ENCODE measurements around the gene DCDC1.
"Not testable (repeated sequence)": the region's sequence is repeated elsewhere in the genome, so short reads cannot be mapped to it uniquely, and the experiment has no call there.

DCDC1 gene

DNA sequence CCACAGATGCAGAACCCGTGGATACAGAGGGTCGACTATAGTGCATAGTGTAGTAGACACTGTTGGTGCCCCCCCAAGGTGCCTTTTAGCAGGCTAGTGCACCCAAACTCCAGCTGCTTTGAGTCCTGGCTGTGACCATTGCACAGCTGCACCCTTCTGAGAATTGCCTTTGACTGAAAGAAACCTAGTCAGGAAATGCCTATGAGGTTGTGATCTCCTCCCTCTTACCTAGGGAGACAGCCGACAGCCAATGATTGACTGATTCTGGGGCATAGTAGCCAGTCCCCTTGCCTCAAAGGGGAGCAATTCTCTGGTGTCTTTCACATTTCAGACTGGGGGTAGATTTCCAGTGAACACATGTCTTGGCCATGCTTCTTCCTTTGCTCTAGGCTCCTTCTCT is 74.2 kb downstream of the DCDC1 start:
- H3K36me3 ChIP-seq (replicated peaks): no peaks in the 10 kb centered on the region
- DNase-seq: no peak
- no peaks in the 10 kb centered on the region for H3K27me3 ChIP-seq (replicated peaks)
- no peak for TF ChIP-seq CTCF (IDR thresholded peaks at IDR 0.05; ENCODE audit: low read depth, low read length, missing control alignments)
- in situ Hi-C loops (cut with HindIII; ENCODE audit: low pct_ligation_motif_present, low sequenced_read_pairs): no loop called here
- no peak overlapping the region for H3K27ac ChIP-seq
- no peak overlapping the region for H3K4me3 ChIP-seq (ENCODE audit: low read depth, low read length)

DNA sequence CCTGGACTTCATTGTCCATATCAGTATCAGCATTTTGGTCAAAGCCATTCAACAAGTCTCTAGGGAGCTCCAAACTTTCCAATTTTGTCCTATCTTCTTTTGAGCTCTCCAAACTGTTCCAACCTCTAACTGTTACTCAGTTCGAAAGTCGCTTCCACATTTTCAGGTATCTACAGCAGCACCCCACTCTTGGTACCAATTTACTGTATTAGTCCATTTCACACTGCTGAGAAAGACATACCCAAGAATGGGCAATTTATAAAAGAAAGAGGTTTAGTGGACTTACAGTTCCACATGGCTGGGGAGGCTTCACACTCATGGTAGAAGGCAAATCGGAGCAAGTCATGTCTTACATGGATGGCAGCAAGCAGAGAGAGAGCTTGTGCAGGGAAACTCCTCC is 96.0 kb downstream of the DCDC1 start:
- H3K36me3 ChIP-seq (replicated peaks); H3K4me3 ChIP-seq (ENCODE audit: low read depth, low read length); in situ Hi-C loops (cut with HindIII; ENCODE audit: low pct_ligation_motif_present, low sequenced_read_pairs); DNase-seq; H3K27me3 ChIP-seq (replicated peaks); H3K27ac ChIP-seq: not testable (repeated sequence)

DNA sequence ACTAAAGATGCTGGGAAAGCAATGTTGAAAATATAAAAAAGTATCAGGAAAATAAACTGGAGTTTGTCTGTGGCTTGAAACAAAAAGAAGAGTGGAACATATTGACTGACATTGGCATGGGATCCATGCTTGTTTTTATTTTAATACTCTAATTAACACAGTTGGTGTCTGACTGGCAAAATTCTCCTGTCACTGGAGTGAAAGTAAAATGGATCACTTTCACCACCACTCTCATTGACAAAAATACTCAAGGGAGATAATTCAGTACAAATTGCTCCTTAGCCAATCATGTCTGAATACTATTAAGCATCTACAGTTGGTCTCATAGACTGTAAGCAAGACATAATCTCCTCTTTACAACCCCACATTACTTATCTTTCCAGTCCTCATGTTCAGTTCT is 101.8 kb downstream of the DCDC1 start:
- in situ Hi-C loops (cut with HindIII; ENCODE audit: low pct_ligation_motif_present, low sequenced_read_pairs): no loop called here
- no peak for TF ChIP-seq CTCF (IDR thresholded peaks at IDR 0.05; ENCODE audit: low read depth, low read length, missing control alignments)

GRCh38 chr11:31264834-31265233 is 104.7 kb downstream of the DCDC1 start:
- Histone ChIP-seq H3K27me3 (replicated peaks) (no peaks in the 10 kb centered on the region), H3K4me3 (ENCODE audit: low read depth, low read length) (no peak overlapping the region), H3K36me3 (replicated peaks) (no peaks in the 10 kb centered on the region), H3K27ac (no peak overlapping the region)
- no peak for TF ChIP-seq CTCF (IDR thresholded peaks at IDR 0.05; ENCODE audit: low read depth, low read length, missing control alignments)
- DNase-seq: no peak
- in situ Hi-C loops (cut with HindIII; ENCODE audit: low pct_ligation_motif_present, low sequenced_read_pairs): no loop called here

More for the DNA sequence above, 101.8 kb downstream of the DCDC1 start:
- Histone ChIP-seq H3K27me3 (replicated peaks) (no peaks in the 10 kb centered on the region), H3K27ac (no peak overlapping the region), H3K4me3 (ENCODE audit: low read depth, low read length) (no peak overlapping the region), H3K36me3 (replicated peaks) (no peaks in the 10 kb centered on the region)
- no peak for DNase-seq

DNA sequence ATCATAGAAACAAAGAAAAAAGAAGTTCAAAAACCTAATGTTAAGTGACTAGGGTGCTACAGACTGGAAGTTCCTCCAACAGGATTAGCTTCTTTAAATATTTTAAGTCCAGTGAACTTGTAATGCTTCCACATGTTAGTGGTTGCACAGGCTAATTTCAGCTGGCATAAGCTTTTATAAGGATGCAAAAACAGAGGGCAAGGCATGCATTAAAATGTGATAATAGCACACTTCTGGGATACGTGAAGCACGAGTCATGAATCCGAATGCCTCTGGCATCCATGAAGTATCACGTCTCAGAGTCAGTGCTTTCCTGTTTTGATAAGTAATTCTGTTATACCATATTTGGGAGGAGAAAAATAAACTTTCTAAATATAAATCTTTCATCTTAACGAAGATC is 106.8 kb downstream of the DCDC1 start:
- H3K36me3 ChIP-seq (replicated peaks): no peaks in the 10 kb centered on the region
- DNase-seq: no peak
- no peak overlapping the region for H3K4me3 ChIP-seq (ENCODE audit: low read depth, low read length)
- TF ChIP-seq CTCF (IDR thresholded peaks at IDR 0.05; ENCODE audit: low read depth, low read length, missing control alignments): no peak
- no peaks in the 10 kb centered on the region for H3K27me3 ChIP-seq (replicated peaks)
- in situ Hi-C loops (cut with HindIII; ENCODE audit: low pct_ligation_motif_present, low sequenced_read_pairs): no loop called here
- no peak overlapping the region for H3K27ac ChIP-seq

DNA sequence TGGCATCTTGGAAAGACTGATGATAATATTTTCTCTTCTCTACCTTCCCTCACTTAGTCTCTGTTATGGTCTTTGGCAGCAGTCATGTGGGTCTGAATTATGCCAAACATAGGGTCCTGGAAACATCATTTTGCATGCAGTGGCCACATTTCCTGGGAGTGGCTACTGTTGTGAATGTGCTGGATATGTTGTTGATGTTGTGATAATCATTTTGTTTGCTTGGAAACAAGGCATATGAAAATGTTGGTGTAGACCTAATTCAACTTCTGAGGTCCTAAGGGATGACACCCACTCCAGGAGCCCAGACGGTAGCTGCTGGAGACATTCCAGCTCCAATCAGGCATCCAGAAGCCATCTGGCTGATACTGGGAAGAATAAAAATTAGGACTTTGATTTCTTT is 109.7 kb downstream of the DCDC1 start:
- H3K4me3 ChIP-seq (ENCODE audit: low read depth, low read length): no peak overlapping the region
- in situ Hi-C loops (cut with HindIII; ENCODE audit: low pct_ligation_motif_present, low sequenced_read_pairs): no loop called here
- no peak for DNase-seq
- TF ChIP-seq CTCF (IDR thresholded peaks at IDR 0.05; ENCODE audit: low read depth, low read length, missing control alignments): no peak
- no peak overlapping the region for H3K27ac ChIP-seq
- no peaks in the 10 kb centered on the region for H3K27me3 ChIP-seq (replicated peaks)
- H3K36me3 ChIP-seq (replicated peaks): no peaks in the 10 kb centered on the region
